Right renal cortex interstitium (tissue), 3 donors: ENCODE measurements around the gene ABCA1. TPM values are rescaled to one million over a fixed set of nuclear protein-coding genes. Genes with fewer than 3 reads are reported as not detected.
"Not testable (repeated sequence)": the region's sequence is repeated elsewhere in the genome, so short reads cannot be mapped to it uniquely, and the experiment has no call there.

Experiments
- DNase-seq, 3 donors: peaks; one replicate each; pipeline ENCODE4 v3.0.0-alpha.2; 2013; ENCODE audit warnings: low read depth in 3 of 3, low spot score in 2 of 3
- polyA plus RNA-seq, 3 donors: library from polyadenylated mRNA; unstranded; fragments of 120-200 nt; gene quantifications; one replicate each; pipeline ENCODE4 v1.2.1, GENCODE V29; 2013; ENCODE audit not compliant: insufficient read length in 3 of 3

The ABCA1 gene
- polyA plus RNA-seq, 3 donors = 8.5 to 10.8 (median 9.9) TPM

- DNase-seq = no peak
Measured at GRCh38 chr9:104872656-104873488, 55.1 kb downstream of the ABCA1 start.

- no peak for DNase-seq
Measured at GRCh38 chr9:104871961-104872527, 55.9 kb downstream of the ABCA1 start.

- no peak for DNase-seq
Measured at GRCh38 chr9:104869811-104870210, 58.1 kb downstream of the ABCA1 start.

GRCh38 chr9:104868687-104869404 is 59.1 kb downstream of the ABCA1 start:
- DNase-seq = peak; percentile 90 to 92 (median 90)

- peak in 1 of 3 donors; percentile 29 for DNase-seq
Measured at GRCh38 chr9:104868303-104868686, 59.7 kb downstream of the ABCA1 start.

GRCh38 chr9:104866191-104866590 is 61.8 kb downstream of the ABCA1 start:
- DNase-seq = no peak

GRCh38 chr9:104864675-104865104 is 63.3 kb downstream of the ABCA1 start:
- DNase-seq = no peak

GRCh38 chr9:104863180-104863883 is 64.6 kb downstream of the ABCA1 start:
- peak; percentile 37 to 61 (median 58) for DNase-seq

- no peak for DNase-seq
Measured at GRCh38 chr9:104861397-104861796, 66.6 kb downstream of the ABCA1 start.

- no peak for DNase-seq
Measured at GRCh38 chr9:104860263-104860662, 67.7 kb downstream of the ABCA1 start.

- DNase-seq = no peak
Measured at GRCh38 chr9:104858846-104859245, 69.1 kb downstream of the ABCA1 start.

GRCh38 chr9:104858271-104858670 is 69.7 kb downstream of the ABCA1 start:
- no peak for DNase-seq

- no peak for DNase-seq
Measured at GRCh38 chr9:104856413-104856941, 71.5 kb downstream of the ABCA1 start.

GRCh38 chr9:104855807-104856206 is 72.1 kb downstream of the ABCA1 start:
- no peak for DNase-seq

- not testable (repeated sequence) for DNase-seq
Measured at GRCh38 chr9:104855258-104855657, 72.7 kb downstream of the ABCA1 start.

- DNase-seq = no peak
Measured at GRCh38 chr9:104854613-104855012, 73.3 kb downstream of the ABCA1 start.

GRCh38 chr9:104853683-104854082 is 74.3 kb downstream of the ABCA1 start:
- DNase-seq = no peak

- DNase-seq = no peak
Measured at GRCh38 chr9:104853159-104853558, 74.8 kb downstream of the ABCA1 start.

- DNase-seq = no peak
Measured at GRCh38 chr9:104851546-104851920, 76.4 kb downstream of the ABCA1 start.

GRCh38 chr9:104850786-104851545 is 77.0 kb downstream of the ABCA1 start:
- no peak for DNase-seq
